Spleen (tissue), 11 donors: Measurements from ENCODE around the gene MEIOC. TPM values are rescaled to one million over a fixed set of nuclear protein-coding genes. Genes with fewer than 3 reads are reported as not detected.
A peak's percentile ranks its signal among the peaks of the same experiment; 100 is the strongest.

Experiments
- DNase-seq: peaks from one replicate; pipeline ENCODE4 v3.0.0-alpha.2; 2020
- H3K27ac ChIP-seq, 8 donors: fragments of 200-600 bp; sonication (generic) in 7 of 8; 1 replicate in 4 of 8; 2 replicates in 4 of 8; pipeline versions ENCODE4 v1.5.0 to v1.8.0; 2016 to 2021; ENCODE audit warnings: inconsistent platforms in 4 of 8, mild to moderate bottlenecking in 4 of 8, moderate library complexity in 1 of 8
- H3K27me3 ChIP-seq, 7 donors: fragments of 200-600 bp; sonication (generic) in 6 of 7; replicated peaks in 1 of 7; 1 replicate in 4 of 7; 2 replicates in 3 of 7; pipeline versions ENCODE4 v1.5.0 to v1.8.0; 2016 to 2021; ENCODE audit warnings: inconsistent platforms in 3 of 7, mild to moderate bottlenecking in 1 of 7
- H3K36me3 ChIP-seq, 6 donors: fragments of 200-600 bp; sonication (generic) in 5 of 6; 1 replicate in 4 of 6; 2 replicates in 2 of 6; pipeline versions ENCODE4 v1.5.0 to v1.8.0; 2016 to 2021; ENCODE audit warnings: inconsistent platforms in 2 of 6
- H3K4me1 ChIP-seq, 6 donors: fragments of 200-600 bp; sonication (generic) in 5 of 6; 1 replicate in 3 of 6; 2 replicates in 3 of 6; pipeline versions ENCODE4 v1.5.0 to v1.8.0; 2016 to 2021; ENCODE audit warnings: inconsistent platforms in 3 of 6
- H3K4me3 ChIP-seq, 8 donors: fragments of 200-600 bp; sonication (generic) in 7 of 8; 1 replicate in 4 of 8; 2 replicates in 4 of 8; pipeline versions ENCODE4 v1.5.0 to v1.8.0; 2016 to 2021; ENCODE audit warnings: inconsistent platforms in 4 of 8, mild to moderate bottlenecking in 4 of 8, moderate library complexity in 2 of 8
- H3K9me3 ChIP-seq, 8 donors: fragments of 200-600 bp; sonication (generic) in 7 of 8; 1 replicate in 4 of 8; 2 replicates in 4 of 8; pipeline versions ENCODE4 v1.5.0 to v1.8.0; 2016 to 2021; ENCODE audit warnings: inconsistent platforms in 4 of 8
- CTCF ChIP-seq, 11 experiments: fragments of 200-600 bp in 7 of 11; fragments of 450-650 bp in 4 of 11; sonication (generic) in 4 of 11; IDR thresholded peaks in 8 of 11; conservative IDR thresholded peaks in 3 of 11; 1 replicate in 7 of 11; 2 replicates in 4 of 11; pipeline versions ENCODE4 v1.4.0 to v1.8.0; 2016 to 2021; ENCODE audit warnings: antibody characterized with exemption in 11 of 11, inconsistent platforms in 4 of 11, mild to moderate bottlenecking in 1 of 11
- POLR2A ChIP-seq, 3 donors: fragments of 450-650 bp; IDR thresholded peaks; one replicate each; pipeline ENCODE4 v1.5.1; 2017; ENCODE audit warnings: antibody characterized with exemption in 3 of 3, mild to moderate bottlenecking in 1 of 3
- POLR2AphosphoS5 ChIP-seq, 3 donors: sonication (generic); formaldehyde crosslinking; IDR thresholded peaks; one replicate each; pipeline ENCODE4 v1.5.1; 2017; ENCODE audit warnings: antibody characterized with exemption in 3 of 3
- WGBS, 5 donors: extraction: QIAGEN DNeasy Blood & Tissue Kit in 3 of 5; methylation state at CpG; one replicate each; pipeline versions ENCODE4 v1.1.5 to v1.1.7; 2013 to 2018; 5-methylcytosine and 5-hydroxymethylcytosine counted together
- intact Hi-C: fragments of 100-400 bp; cut with DNase I; formaldehyde crosslinking; loops from one replicate; pipeline ENCODE4 v1.15.0; 2023; ENCODE audit warnings: low total_unique reads
- polyA plus RNA-seq, 3 donors: library from polyadenylated mRNA; stranded (reverse); fragments of 200-250 nt; gene quantifications; one replicate each; pipeline ENCODE4 v1.2.1, GENCODE V29; 2013
- total RNA-seq, 7 donors: library from RNA; depleted of rRNA in 3 of 7; stranded (reverse); fragments of >200 nt in 3 of 7; fragmentation: NEBNext Ultra II Directional in 4 of 7; extraction: Animal tissue kit (Norgen Biotek cat#: 25700) in 4 of 7; gene quantifications; one replicate each; pipeline versions ENCODE4 v1.1.0 to v1.2.1, GENCODE V29; 2016 to 2021
- donor health status: healthy with polysubstance abuse.
- donor health status: DM: no; HTN: no; CAD: no; lungs with moderate emphysema.
- donor health status: DM: no; HTN: no; CAD: no.
- donor health status: Bipolar disorder and iron deficiency.
- donor health status: healthy.
- donor health status: DM: no; HTN: no; CAD: no.
- donor health status: DM: yes; HTN: yes; CAD: no.

The MEIOC gene
- total and polyA plus RNA-seq, 10 donors = 0.04 to 0.17 (median 0.06) TPM; not detected in 7

GRCh38 chr17:44664867-44665266, 8.6 kb downstream of the MEIOC start:
- no peak for DNase-seq
- no peak overlapping the region for H3K4me3 ChIP-seq
- H3K36me3 ChIP-seq = no peaks in the 10 kb centered on the region
- TF ChIP-seq POLR2A (IDR thresholded peaks at IDR 0.05) (no peak), POLR2AphosphoS5 (IDR thresholded peaks at IDR 0.05) (no peak), CTCF (IDR thresholded peaks at IDR 0.05 in 8 of 11, conservative IDR thresholded peaks at IDR 0.05 in 3 of 11) (no peak)
- no peak overlapping the region for H3K27ac ChIP-seq
- H3K27me3 ChIP-seq = peaks cover 0 to 17% (median 0%) of the 10 kb centered on the region in 7 donors
- no peaks in the 10 kb centered on the region for H3K9me3 ChIP-seq
- H3K4me1 ChIP-seq = no peaks in the 10 kb centered on the region
- intact Hi-C loops = no loop called here
- WGBS, 5 donors = 86 to 98% (median 97%) methylated on average over 1 of the region's 1 CpG

- H3K9me3 ChIP-seq = no peaks in the 10 kb centered on the region
- H3K4me1 ChIP-seq = no peaks in the 10 kb centered on the region
- no peak overlapping the region for H3K27ac ChIP-seq
- no peak overlapping the region for H3K4me3 ChIP-seq
- no peak for TF ChIP-seq POLR2A (IDR thresholded peaks at IDR 0.05)
- TF ChIP-seq CTCF (IDR thresholded peaks at IDR 0.05 in 8 of 11, conservative IDR thresholded peaks at IDR 0.05 in 3 of 11) = no peak
- TF ChIP-seq POLR2AphosphoS5 (IDR thresholded peaks at IDR 0.05) = no peak
- H3K27me3 ChIP-seq = peaks cover 0 to 8% (median 0%) of the 10 kb centered on the region in 7 donors
- WGBS, 5 donors = 95 to 100% (median 98%) methylated on average over 1 of the region's 1 CpG
- no peaks in the 10 kb centered on the region for H3K36me3 ChIP-seq
- no peak for DNase-seq
- intact Hi-C loops = no loop called here
These were observed 9.7 kb downstream of the MEIOC start for GRCh38 chr17:44666006-44666405.

- TF ChIP-seq POLR2A (IDR thresholded peaks at IDR 0.05) (no peak), CTCF (IDR thresholded peaks at IDR 0.05 in 8 of 11, conservative IDR thresholded peaks at IDR 0.05 in 3 of 11) (peak in 6 of 11 experiments; percentile 20 to 39 (median 36))
- H3K4me3 ChIP-seq = no peak overlapping the region
- H3K9me3 ChIP-seq = no peaks in the 10 kb centered on the region
- intact Hi-C loops = no loop called here
- no peak for DNase-seq
- H3K27ac ChIP-seq = no peak overlapping the region
- no peaks in the 10 kb centered on the region for H3K4me1 ChIP-seq
- peaks cover 0 to 11% (median 2%) of the 10 kb centered on the region in 6 donors for H3K36me3 ChIP-seq
- H3K27me3 ChIP-seq = no peaks in the 10 kb centered on the region
These were observed 16.3 kb downstream of the MEIOC start for GRCh38 chr17:44672479-44673093.

- Histone ChIP-seq H3K27ac (no peak overlapping the region), H3K27me3 (no peaks in the 10 kb centered on the region), H3K4me1 (no peaks in the 10 kb centered on the region), H3K9me3 (no peaks in the 10 kb centered on the region), H3K4me3 (no peak overlapping the region), H3K36me3 (peaks cover 0 to 24% (median 12%) of the 10 kb centered on the region in 6 donors)
- TF ChIP-seq CTCF (IDR thresholded peaks at IDR 0.05 in 8 of 11, conservative IDR thresholded peaks at IDR 0.05 in 3 of 11) = no peak
- TF ChIP-seq POLR2A (IDR thresholded peaks at IDR 0.05) = no peak
- WGBS, 5 donors = 89 to 95% (median 92%) methylated on average over 2 of the region's 2 CpGs
- intact Hi-C loops = no loop called here
- no peak for DNase-seq
These were observed 17.6 kb downstream of the MEIOC start for GRCh38 chr17:44673893-44674292.
